HepG2 (cell line): ENCODE measurements around the gene EMILIN1. TPM values are rescaled to one million over a fixed set of nuclear protein-coding genes. Genes with fewer than 3 reads are reported as not detected.

ENCODE experiments used
- CREBL2 ChIP-seq: sonication (generic); formaldehyde crosslinking; IDR thresholded peaks from 2 replicates; pipeline ENCODE4 v1.8.1; 2023; ENCODE audit warnings: missing genetic modification reagents, mild to moderate bottlenecking, borderline replicate concordance
- DNMT1 ChIP-seq: sonication (generic); formaldehyde crosslinking; IDR thresholded peaks from 2 replicates; pipeline ENCODE4 v1.5.1; 2020; ENCODE audit warnings: mild to moderate bottlenecking, missing genetic modification reagents
- DZIP1 ChIP-seq: sonication (generic); formaldehyde crosslinking; IDR thresholded peaks from 2 replicates; pipeline ENCODE4 v1.5.0; 2020; ENCODE audit warnings: mild to moderate bottlenecking, missing genetic modification reagents
- GLI4 ChIP-seq: sonication (generic); formaldehyde crosslinking; IDR thresholded peaks from 2 replicates; pipeline ENCODE4 v1.5.1; 2020; ENCODE audit warnings: missing genetic modification reagents, mild to moderate bottlenecking, moderate library complexity, borderline replicate concordance
- HMGA1 ChIP-seq: sonication (generic); formaldehyde crosslinking; conservative IDR thresholded peaks from 2 replicates; pipeline ENCODE4 v1.4.0; 2020; ENCODE audit warnings: missing genetic modification reagents
- REL ChIP-seq: sonication (generic); formaldehyde crosslinking; conservative IDR thresholded peaks from 2 replicates; pipeline ENCODE4 v1.8.0; 2022; ENCODE audit warnings: mild to moderate bottlenecking, missing genetic modification reagents, moderate library complexity
- SKIL ChIP-seq: sonication (generic); formaldehyde crosslinking; IDR thresholded peaks from 2 replicates; pipeline ENCODE4 v1.8.0; 2022; ENCODE audit warnings: missing genetic modification reagents, mild to moderate bottlenecking, moderate library complexity, borderline replicate concordance
- SNRNP70 ChIP-seq: fragments of 200-400 bp; formaldehyde crosslinking; IDR thresholded peaks from 2 replicates; pipeline ENCODE4 v1.6.1; 2017; ENCODE audit warnings: mild to moderate bottlenecking, low read depth, low read length, moderate library complexity
- SOX13 ChIP-seq, 3 experiments: fragments of 450-650 bp in 1 of 3; sonication (generic) in 1 of 3; formaldehyde crosslinking in 1 of 3; IDR thresholded peaks in 2 of 3; conservative IDR thresholded peaks in 1 of 3; 2 replicates each; pipeline versions ENCODE4 v1.5.0 to v1.6.1; 2016 to 2020; ENCODE audit warnings: antibody characterized with exemption in 1 of 3, mild to moderate bottlenecking in 1 of 3, missing compliant biosample characterization in 1 of 3, missing genetic modification reagents in 1 of 3, moderate library complexity in 1 of 3
- ZBTB37 ChIP-seq: sonication (generic); formaldehyde crosslinking; IDR thresholded peaks from 2 replicates; pipeline ENCODE4 v1.4.0; 2020; ENCODE audit warnings: mild to moderate bottlenecking, missing genetic modification reagents
- ZMYM4 ChIP-seq: sonication (generic); formaldehyde crosslinking; IDR thresholded peaks from 2 replicates; pipeline ENCODE4 v1.8.1; 2023; ENCODE audit warnings: mild to moderate bottlenecking, missing genetic modification reagents
- ZNF142 ChIP-seq: sonication (generic); formaldehyde crosslinking; IDR thresholded peaks from 2 replicates; pipeline ENCODE4 v1.4.0; 2020; ENCODE audit warnings: missing genetic modification reagents
- ZNF160 ChIP-seq: sonication (generic); formaldehyde crosslinking; IDR thresholded peaks from 2 replicates; pipeline ENCODE4 v1.8.0; 2022; ENCODE audit warnings: mild to moderate bottlenecking, inconsistent platforms, missing genetic modification reagents
- ZNF44 ChIP-seq: sonication (generic); formaldehyde crosslinking; IDR thresholded peaks from 2 replicates; pipeline ENCODE4 v1.5.1; 2020; ENCODE audit warnings: mild to moderate bottlenecking, missing genetic modification reagents
- ZNF772 ChIP-seq: sonication (generic); formaldehyde crosslinking; IDR thresholded peaks from 2 replicates; pipeline ENCODE4 v1.5.0; 2020; ENCODE audit warnings: mild to moderate bottlenecking, missing genetic modification reagents
- polyA plus RNA-seq, 8 experiments: library from polyadenylated mRNA; depleted of rRNA in 3 of 8; stranded (reverse) in 7 of 8; unstranded in 1 of 8; fragments of >200 nt; fragmentation: Illumina TruSeq in 4 of 8; extraction: Trizol in 4 of 8; gene quantifications; 2 replicates each; pipeline versions ENCODE4 v1.2.1 to v1.2.3, GENCODE V29; 2011 to 2016; ENCODE audit warnings: low read depth in 4 of 8, missing spikeins in 1 of 8, mixed read lengths in 1 of 8; ENCODE audit not compliant: insufficient read depth in 1 of 8
- total RNA-seq, 5 experiments: library from RNA; depleted of rRNA; stranded (reverse); fragments of >200 nt; fragmentation: Illumina TruSeq; extraction: Trizol; gene quantifications; 2 replicates each; pipeline ENCODE4 v1.2.3, GENCODE V29; 2016; ENCODE audit warnings: low read depth in 1 of 5

EMILIN1 gene
- total and polyA plus RNA-seq, 2 of the 13 experiments (the other 11 are each of a cell fraction or from before 2014, with no cell fraction given): 8.1 to 9.7 TPM

- TF ChIP-seq DZIP1 (CRISPR knock-in tag) (no peak), ZNF44 (CRISPR knock-in tag) (no peak), DNMT1 (peak; percentile 82), CREBL2 (CRISPR knock-in tag) (no peak), REL (CRISPR knock-in tag) (no peak), HMGA1 (CRISPR knock-in tag) (no peak), ZMYM4 (CRISPR knock-in tag) (peak; percentile 39), SOX13 (IDR thresholded peaks at IDR 0.05) (no peak), SOX13 (CRISPR knock-in tag; conservative IDR thresholded peaks at IDR 0.05 in 1 of 2, IDR thresholded peaks at IDR 0.05 in 1 of 2) (no peak), SNRNP70 (no peak), ZNF160 (CRISPR knock-in tag) (no peak), GLI4 (CRISPR knock-in tag) (no peak), SKIL (CRISPR knock-in tag) (0 out of 2 replicates have a peak, but pooled peaks have one; percentile 13), ZBTB37 (CRISPR knock-in tag) (no peak), ZNF772 (no peak), ZNF142 (CRISPR knock-in tag) (no peak)
These were observed 40.3 kb downstream of the EMILIN1 start, which contains the start of gene CGREF1 (continued) for GRCh38 chr2:27118525-27119329.
